Endothelial cell (in vitro differentiated cells): ENCODE measurements around the gene GPC5. TPM values are rescaled to one million over a fixed set of nuclear protein-coding genes. Genes with fewer than 3 reads are reported as not detected.

Experiments used
- DNase-seq: peaks from one replicate; pipeline ENCODE4 v3.0.0; 2021; ENCODE audit warnings: low spot score
- H3K27ac Mint-ChIP-seq: one replicate; pipeline ENCODE4 v1.8.0; 2021; ENCODE audit warnings: mixed read lengths, inconsistent platforms; ENCODE audit not compliant: unreplicated experiment
- H3K27me3 Mint-ChIP-seq: one replicate; pipeline ENCODE4 v1.8.0; 2021; ENCODE audit warnings: mild to moderate bottlenecking, moderate library complexity, mixed read lengths, inconsistent platforms; ENCODE audit not compliant: unreplicated experiment
- H3K36me3 Mint-ChIP-seq: one replicate; pipeline ENCODE4 v1.8.0; 2021; ENCODE audit warnings: mild to moderate bottlenecking, low read depth, mixed read lengths, inconsistent platforms; ENCODE audit not compliant: unreplicated experiment
- H3K4me1 Mint-ChIP-seq: one replicate; pipeline ENCODE4 v1.8.0; 2021; ENCODE audit warnings: mild to moderate bottlenecking, mixed read lengths, inconsistent platforms; ENCODE audit not compliant: unreplicated experiment
- H3K4me3 Mint-ChIP-seq: one replicate; pipeline ENCODE4 v1.8.0; 2021; ENCODE audit warnings: mild to moderate bottlenecking, mixed read lengths, inconsistent platforms; ENCODE audit not compliant: unreplicated experiment
- H3K9me3 Mint-ChIP-seq: one replicate; pipeline ENCODE4 v1.8.0; 2021; ENCODE audit warnings: mixed read lengths, inconsistent platforms; ENCODE audit not compliant: unreplicated experiment
- CTCF ChIP-seq: fragments of 200-600 bp; sonication (generic); IDR thresholded peaks from one replicate; pipeline ENCODE4 v1.5.0; 2021; ENCODE audit warnings: antibody characterized with exemption; ENCODE audit not compliant: unreplicated experiment
- total RNA-seq: library from RNA; stranded (reverse); fragmentation: NEBNext Ultra II Directional; extraction: Animal tissue kit (Norgen Biotek cat#: 25700); gene quantifications from one replicate; pipeline ENCODE4 v1.2.1, GENCODE V29; 2021; ENCODE audit not compliant: unreplicated experiment

GPC5 gene
- total RNA-seq, 1 donor from 2014 or later, result not detected

GRCh38 chr13:92805766-92806165, 1407.3 kb downstream of the GPC5 start:
- no peak overlapping the region for H3K27ac Mint-ChIP-seq
- no peak for TF ChIP-seq CTCF
- DNase-seq, result no peak
- peaks cover 3% of the 10 kb centered on the region for H3K27me3 Mint-ChIP-seq
- H3K36me3 Mint-ChIP-seq, result no peaks in the 10 kb centered on the region
- no peaks in the 10 kb centered on the region for H3K9me3 Mint-ChIP-seq
- no peaks in the 10 kb centered on the region for H3K4me1 Mint-ChIP-seq
- no peak overlapping the region for H3K4me3 Mint-ChIP-seq

GRCh38 chr13:92806215-92806614, 1407.8 kb downstream of the GPC5 start:
- Mint-ChIP-seq H3K36me3 (no peaks in the 10 kb centered on the region), H3K4me1 (no peaks in the 10 kb centered on the region), H3K9me3 (no peaks in the 10 kb centered on the region), H3K4me3 (no peak overlapping the region), H3K27me3 (peaks cover 3% of the 10 kb centered on the region), H3K27ac (no peak overlapping the region)
- TF ChIP-seq CTCF, result no peak
- no peak for DNase-seq

DNA sequence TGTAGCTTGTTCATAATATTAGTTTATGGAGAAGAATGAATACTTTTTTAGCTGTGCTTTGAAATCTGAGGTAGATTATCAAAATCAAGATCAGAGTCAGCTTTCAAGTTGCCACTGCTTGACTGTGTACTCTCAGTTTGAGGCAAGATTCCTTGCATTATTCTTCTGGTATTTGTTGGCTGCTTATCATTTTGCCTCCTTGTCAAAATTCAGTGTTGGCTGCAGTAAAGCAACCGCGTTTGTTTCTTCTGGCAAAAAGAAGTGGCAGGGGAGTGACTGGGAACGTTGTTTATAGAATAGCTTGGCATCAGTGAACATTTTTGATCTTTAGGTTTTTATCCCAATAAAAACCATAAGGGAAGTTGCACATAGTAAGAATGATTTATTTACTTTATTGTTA, 1408.9 kb downstream of the GPC5 start:
- Mint-ChIP-seq H3K27me3 (peaks cover 2% of the 10 kb centered on the region), H3K27ac (no peak overlapping the region), H3K4me1 (no peaks in the 10 kb centered on the region), H3K36me3 (no peaks in the 10 kb centered on the region), H3K9me3 (no peaks in the 10 kb centered on the region), H3K4me3 (no peak overlapping the region)
- TF ChIP-seq CTCF, result no peak
- no peak for DNase-seq

DNA sequence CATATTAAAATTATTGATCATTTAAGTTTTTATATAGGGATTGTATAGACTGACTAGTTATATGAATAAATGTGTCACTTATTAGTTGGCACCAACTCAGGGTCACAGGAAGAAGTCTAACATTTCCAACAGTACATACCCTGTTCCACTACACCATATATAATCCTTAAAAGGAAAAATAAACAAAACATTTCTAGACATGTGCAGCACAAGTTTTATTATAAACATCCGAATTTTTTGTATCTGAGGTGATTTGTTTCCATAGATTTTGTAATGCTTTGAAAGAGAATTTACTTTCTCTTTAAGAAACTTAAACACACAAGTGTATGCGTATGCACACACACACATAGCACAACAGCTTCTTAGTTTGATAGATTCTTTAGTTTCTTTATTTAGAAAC, 1409.5 kb downstream of the GPC5 start:
- no peak overlapping the region for H3K27ac Mint-ChIP-seq
- H3K36me3 Mint-ChIP-seq, result no peaks in the 10 kb centered on the region
- TF ChIP-seq CTCF, result no peak
- H3K4me3 Mint-ChIP-seq, result no peak overlapping the region
- DNase-seq, result no peak
- H3K27me3 Mint-ChIP-seq, result no peaks in the 10 kb centered on the region
- no peaks in the 10 kb centered on the region for H3K9me3 Mint-ChIP-seq
- H3K4me1 Mint-ChIP-seq, result no peaks in the 10 kb centered on the region

GRCh38 chr13:92821324-92821723, 1422.9 kb downstream of the GPC5 start:
- Mint-ChIP-seq H3K36me3 (no peaks in the 10 kb centered on the region), H3K27ac (no peak overlapping the region), H3K9me3 (no peaks in the 10 kb centered on the region), H3K27me3 (no peaks in the 10 kb centered on the region), H3K4me3 (no peak overlapping the region), H3K4me1 (peaks cover 9% of the 10 kb centered on the region)
- no peak for DNase-seq
- no peak for TF ChIP-seq CTCF
